GM10847 (cell line): ENCODE measurements around the gene LMTK3.

ENCODE experiments used
- POLR2A ChIP-seq: IDR thresholded peaks from 2 replicates; pipeline ENCODE4 v1.6.1; 2011; ENCODE audit not compliant: insufficient read length; ENCODE audit errors: extremely low read depth

Gene LMTK3

DNA sequence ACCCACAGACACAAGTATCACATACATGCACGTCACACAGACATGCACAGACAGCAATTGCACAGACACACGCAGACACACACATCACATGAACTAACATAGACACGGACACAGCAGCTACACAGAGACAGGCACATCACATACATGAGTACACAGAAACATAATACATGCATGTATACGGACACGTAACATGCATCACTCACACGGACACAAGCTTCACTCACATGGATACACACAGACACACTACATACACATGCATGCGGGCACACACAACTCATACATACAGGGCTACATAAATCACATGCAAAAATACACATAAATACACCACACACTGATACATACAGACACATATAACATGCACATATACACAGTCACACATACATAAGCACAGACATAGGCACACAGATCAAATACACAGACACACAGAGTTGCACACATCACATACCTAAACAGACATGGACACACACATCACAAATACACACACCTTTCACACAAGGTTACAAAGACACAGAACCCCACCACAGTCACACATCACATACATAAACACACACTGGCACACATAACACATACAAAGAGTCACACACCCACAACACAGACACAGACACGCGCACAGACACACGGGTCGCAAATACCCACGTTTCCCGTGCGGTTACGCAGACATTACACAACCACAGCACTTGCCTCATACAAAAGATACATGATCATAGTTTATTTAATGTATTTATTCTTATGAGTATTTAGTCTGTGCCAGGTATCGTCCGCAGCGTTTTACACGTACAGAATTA, 1.1 kb upstream of the LMTK3 start:
- no peak for TF ChIP-seq POLR2A

DNA sequence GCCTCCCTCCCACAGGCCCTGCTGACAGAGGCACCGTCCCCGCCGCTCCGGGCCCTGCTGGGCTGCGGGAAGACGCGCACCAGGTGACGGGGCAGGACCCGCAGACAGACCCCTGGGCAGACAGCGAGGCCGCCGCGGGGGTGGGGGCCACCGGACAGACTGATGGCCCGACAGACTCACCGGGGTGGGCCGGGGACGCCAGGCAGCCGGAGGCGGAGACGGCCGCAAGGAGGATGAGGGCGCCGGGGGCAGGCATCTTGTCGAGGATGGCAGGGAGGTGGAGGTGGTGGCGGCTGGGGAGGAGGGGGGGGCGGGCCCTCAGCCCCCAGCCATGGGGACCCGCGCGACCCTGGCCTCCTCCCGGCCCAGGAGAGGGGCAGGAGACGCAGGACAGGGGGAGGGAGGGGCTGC, 309 bp downstream of the LMTK3 start:
- TF ChIP-seq POLR2A: no peak

DNA sequence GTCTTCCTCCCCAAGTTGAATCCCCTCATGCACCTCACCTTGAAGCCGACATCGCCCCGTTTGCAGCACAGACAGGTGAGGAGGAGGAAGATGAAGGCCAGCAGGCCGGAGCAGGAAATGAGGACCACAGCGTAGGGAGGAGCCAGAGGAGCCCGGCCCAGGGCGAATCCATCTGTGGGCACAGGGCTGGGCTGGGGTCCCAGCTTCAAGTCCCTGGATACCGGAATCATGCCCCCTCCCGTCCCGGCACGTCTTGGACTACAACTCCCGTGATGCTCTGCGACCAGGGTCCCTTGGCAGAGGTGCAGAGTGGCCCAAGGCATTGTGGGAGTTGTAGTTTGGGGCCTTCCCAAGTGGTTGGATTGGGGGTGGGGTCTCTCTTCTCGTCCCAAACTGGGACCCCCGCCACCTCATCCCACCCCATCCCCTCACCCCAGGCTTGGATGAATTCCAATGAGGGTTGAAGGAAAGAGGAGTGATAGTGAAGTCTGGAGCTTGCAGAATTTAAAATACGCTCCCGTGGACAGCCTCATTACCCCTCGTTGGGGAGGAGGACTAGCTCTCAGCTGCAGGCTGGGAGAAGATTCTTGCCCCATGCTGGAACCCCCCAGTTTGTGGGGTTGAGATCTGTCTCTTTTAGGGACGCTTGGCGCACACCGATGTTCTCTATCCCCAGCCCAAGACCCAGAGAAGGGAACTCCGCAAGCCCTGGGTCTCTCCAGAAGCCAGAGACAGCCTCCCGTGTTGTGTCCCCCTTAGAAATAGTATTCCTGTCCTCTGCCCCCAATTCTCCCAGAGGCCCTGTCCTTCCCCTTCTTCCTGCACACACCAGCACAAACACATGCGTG, 990 bp downstream of the LMTK3 start:
- no peak for TF ChIP-seq POLR2A

DNA sequence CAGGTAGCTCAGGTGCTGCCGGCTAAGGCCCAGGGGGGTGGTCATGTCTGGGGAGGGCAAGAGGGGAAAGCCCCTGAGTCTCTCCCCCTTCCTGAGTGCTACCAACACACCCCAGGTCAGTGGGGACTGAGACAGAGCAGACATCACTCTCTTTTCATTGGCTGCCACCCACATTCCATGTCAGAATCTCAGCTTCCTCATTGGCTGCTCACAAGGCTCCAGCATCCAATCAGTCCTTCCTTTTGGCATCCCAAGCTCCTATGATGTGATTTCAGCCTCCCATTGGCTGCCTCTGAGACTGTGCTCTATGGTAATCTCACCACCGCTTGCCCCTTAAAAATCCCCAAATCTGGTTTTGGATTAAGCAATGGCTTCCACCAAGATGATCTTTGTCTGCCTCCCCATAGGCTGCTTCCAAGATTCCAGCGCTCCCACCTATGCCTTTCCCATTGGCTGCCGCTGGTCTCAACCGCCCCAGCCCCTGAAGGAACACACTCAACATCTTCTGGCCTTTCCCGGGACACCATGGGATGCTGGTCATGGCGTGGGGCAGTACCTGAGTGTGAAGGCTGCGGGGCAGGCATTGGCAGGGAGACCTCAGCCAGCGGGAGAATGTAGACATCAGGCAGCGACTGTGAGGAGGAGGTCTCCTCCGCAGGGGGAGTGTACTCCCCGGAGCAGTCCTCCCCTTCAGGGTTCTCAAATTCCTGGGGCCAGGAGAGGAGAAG, 2.0 kb downstream of the LMTK3 start:
- no peak for TF ChIP-seq POLR2A

DNA sequence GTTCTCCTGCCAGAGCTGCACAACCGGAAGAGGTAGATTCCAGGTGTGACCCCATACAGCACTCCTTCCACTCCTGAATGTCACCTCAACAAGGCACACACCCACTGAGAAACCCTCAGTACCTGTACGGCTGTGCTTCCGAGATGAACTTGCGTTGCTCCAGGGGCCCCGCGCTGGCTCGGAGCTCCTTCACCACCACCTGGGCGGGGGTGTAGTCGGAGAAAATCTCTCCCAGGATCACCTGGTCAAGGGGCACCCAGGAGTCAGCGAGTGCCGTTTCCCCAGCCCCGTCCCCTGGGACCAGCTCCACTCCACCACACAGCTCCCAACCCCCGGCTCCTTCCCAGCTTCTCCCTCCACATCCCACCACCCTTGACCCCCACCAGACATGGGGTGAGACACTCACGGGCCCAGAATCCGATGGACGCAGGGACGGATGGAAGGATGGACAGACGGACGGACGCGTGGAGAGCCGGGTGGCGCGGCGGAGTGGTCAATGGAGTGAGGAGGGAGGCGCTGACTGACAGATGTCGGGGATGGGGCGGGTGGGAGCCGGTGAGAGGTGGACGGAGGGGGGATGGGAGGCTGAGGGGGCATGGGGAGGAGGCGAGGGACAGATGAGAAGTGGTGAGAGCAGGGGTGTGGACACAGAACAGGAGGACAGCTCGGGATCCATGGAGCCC, 2.8 kb downstream of the LMTK3 start:
- TF ChIP-seq POLR2A: no peak

DNA sequence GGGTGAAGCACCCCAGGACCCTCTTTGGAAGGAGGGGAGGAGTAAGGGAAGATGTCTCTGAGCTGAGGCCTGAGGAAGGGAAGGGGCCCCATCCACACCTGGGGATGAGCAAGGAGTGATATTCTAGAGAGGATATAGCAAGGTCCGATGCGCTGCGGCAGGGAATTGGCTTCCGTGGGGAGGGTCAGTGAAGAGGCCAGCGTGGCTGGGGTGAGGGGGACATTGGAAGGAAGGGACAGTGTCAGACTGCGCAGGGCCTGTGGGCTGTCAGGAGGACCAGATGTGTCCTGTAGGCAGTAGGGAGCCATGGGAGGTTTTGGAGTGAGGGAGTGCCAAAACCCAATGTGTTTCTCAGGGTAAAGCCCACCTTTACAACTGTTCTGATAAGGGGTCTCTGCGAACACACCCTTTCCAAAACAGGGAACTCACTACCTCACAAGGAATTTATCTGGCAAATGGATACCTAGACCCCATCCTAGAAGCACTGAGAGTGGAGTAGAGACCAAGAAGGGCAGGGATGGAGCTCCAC, 3.7 kb downstream of the LMTK3 start:
- TF ChIP-seq POLR2A: no peak

GRCh38 chr19:48506138-48506733, 5.4 kb downstream of the LMTK3 start:
- no peak for TF ChIP-seq POLR2A

DNA sequence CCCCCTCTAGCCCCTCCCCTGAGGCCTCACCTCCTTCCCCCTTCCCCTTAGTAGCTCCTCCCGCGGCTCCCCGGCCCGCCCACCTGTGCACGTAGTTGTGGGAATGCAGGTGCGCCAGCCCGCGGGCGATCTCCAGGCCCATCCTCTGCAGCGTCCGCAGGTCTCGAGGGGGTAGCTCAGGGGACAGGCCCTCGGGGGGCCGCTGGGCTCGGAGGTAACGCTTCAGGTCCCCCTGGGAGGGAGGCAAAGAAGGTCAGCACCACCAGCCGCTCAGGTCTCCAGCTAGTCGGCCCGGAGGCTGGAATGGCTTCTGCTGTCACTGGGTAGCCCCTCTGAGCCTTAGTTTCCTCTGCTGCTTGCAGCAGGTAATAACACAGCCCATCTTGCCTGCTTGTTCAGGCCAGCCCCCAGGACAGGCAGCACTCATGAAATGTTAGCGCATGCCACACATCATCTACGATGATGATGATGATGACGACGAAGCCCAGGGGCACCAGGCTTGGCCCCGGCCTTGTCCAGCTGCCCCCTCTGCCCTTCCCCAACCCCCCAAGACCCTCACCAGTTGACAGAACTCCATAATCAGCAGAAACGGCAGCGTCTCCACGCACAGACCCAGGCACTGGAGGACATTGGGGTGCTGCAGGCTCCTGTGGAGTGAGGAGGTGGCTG, 9.2 kb downstream of the LMTK3 start:
- no peak for TF ChIP-seq POLR2A

- TF ChIP-seq POLR2A: no peak
Observed at GRCh38 chr19:48501494-48502349, 9.9 kb downstream of the LMTK3 start.

- no peak for TF ChIP-seq POLR2A
Observed at GRCh38 chr19:48500830-48501493, 10.7 kb downstream of the LMTK3 start.

GRCh38 chr19:48499316-48500090, 12.1 kb downstream of the LMTK3 start:
- TF ChIP-seq POLR2A: no peak

GRCh38 chr19:48498595-48499311, 12.9 kb downstream of the LMTK3 start:
- TF ChIP-seq POLR2A: no peak
